Stimulated activated naive CD8-positive, alpha-beta T cell treated with anti-CD3 and anti-CD28 coated beads, Interleukin-15, amount 100 ng/mL, for 72 hours (primary cell): ENCODE results near the gene RAB17.
A peak's percentile ranks its signal among the peaks of the same experiment; 100 is the strongest.

ENCODE experiments used
- ATAC-seq: fragments of 150-1000 bp; cut with Tn5 transposase; 2 replicates; pipeline ENCODE4 v1.10.0; 2021; ENCODE audit warnings: mild to moderate bottlenecking, moderate library complexity
- DNase-seq, 2 donors: peaks; one replicate each; pipeline ENCODE4 v3.0.0; 2021 to 2022
- H3K27ac Mint-ChIP-seq, 2 donors: one replicate each; pipeline ENCODE4 v1.8.0; 2022; ENCODE audit warnings: mild to moderate bottlenecking in 2 of 2, mixed read lengths in 2 of 2, moderate library complexity in 2 of 2
- H3K27me3 Mint-ChIP-seq: one replicate; pipeline ENCODE4 v1.8.0; 2022; ENCODE audit warnings: mixed read lengths
- H3K4me1 Mint-ChIP-seq: one replicate; pipeline ENCODE4 v1.8.0; 2022; ENCODE audit warnings: mild to moderate bottlenecking, mixed read lengths
- H3K4me3 Mint-ChIP-seq, 2 donors: one replicate each; pipeline ENCODE4 v1.8.0; 2022; ENCODE audit warnings: mild to moderate bottlenecking in 2 of 2, mixed read lengths in 2 of 2, moderate library complexity in 1 of 2
- H3K9me3 Mint-ChIP-seq, 2 donors: one replicate each; pipeline ENCODE4 v1.8.0; 2022; ENCODE audit warnings: mixed read lengths in 2 of 2

The RAB17 gene

DNA sequence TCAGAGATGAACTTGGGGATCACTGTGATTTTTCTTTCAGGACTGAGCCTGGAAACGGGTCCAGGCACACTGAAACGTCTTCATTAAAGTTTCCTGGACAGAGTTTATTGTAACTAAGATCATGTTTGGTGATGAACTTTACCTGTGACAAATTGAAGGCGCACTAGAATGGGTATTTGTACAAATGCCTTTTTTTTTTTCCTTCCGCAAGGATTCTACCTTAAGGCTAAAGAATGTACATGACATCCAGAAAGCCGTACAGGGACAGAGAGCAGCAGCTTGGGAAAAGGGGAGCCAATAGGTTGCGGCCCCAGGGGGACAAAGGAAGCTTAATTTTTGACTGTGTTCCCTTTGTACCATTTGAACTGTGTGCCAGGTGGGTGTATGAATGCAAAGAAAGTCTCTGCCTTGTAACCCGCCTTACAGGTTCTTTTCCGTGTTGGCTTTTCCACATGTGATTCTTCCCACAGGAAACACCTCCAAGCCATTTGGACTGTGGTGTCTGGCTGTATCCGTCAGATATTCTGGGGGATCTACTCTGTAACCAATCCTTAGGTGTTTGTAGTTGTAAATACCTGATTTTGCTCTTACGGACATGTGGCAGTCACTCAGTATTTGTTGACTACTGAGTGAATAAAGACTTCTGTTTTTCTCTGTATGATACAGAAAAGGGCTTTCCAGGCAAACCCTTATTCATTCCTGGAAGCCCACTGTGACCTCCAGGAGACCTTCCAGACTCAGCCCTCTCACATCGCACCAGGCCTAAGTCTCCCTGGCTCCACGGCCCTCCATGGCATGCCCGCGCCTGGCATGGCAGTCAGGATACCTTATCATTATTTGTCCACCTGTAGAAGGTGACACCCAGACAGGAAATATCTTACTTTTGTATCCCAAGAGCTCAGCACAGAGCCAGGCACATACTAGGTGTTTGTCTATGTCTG is 38.0 kb upstream of the RAB17 start:
- Mint-ChIP-seq H3K27me3 (peaks cover 37% of the 10 kb centered on the region), H3K4me3 (peak overlapping the region; percentile 80 to 83), H3K27ac (no peak overlapping the region), H3K4me1 (peaks cover 34% of the 10 kb centered on the region), H3K9me3 (no peaks in the 10 kb centered on the region)
- ATAC-seq (no peak), DNase-seq (no peak)

DNA sequence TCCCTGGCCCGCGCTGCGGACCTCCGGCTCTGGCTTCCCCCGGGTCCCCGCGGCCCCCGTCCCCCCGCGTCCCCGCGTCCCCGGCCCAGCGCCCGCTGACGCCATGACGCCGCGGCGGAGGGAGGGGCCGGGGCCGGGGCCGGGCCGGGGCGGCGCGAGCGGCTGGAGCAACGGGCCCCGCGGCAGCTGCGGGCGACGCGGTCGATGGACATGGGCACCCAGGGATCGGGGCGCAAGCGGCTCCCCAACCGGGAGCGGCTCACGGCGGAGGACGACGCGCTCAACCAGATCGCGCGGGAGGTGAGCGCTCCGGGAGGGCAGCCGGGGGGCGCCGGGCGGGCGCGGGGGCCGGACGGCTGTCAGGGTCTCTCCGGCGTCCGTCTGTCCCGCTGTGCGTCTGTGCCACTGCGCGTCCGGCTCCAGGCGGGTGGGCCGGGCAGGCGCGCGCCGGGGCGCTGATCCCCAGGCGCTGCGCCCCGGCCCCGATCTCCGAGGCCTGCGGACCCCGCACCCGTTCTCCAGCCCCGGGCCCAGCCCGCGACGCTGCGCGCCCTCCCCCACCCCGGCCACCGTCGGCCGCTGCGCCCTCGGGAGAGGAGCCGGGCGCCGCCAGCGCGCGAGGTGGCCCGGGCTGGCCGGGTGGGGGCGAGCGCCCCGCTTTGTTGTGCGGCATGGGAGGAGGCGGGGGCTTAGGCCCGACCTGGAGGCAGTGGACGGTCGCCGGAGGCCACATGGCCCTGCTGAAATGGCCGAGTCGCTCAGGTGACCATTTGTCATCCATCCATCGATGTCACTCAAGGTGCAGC is 37.1 kb upstream of the RAB17 start, which contains the start of gene LRRFIP1:
LRRFIP1 (plus strand) TSS at position 147 of the 806 bp plus-strand sequence; CDS start at position 205, 58 bp downstream.
- DNase-seq (peak in 1 of 2 donors; percentile 17), ATAC-seq (peak; percentile 77)
- Mint-ChIP-seq H3K4me1 (peaks cover 34% of the 10 kb centered on the region), H3K9me3 (no peaks in the 10 kb centered on the region), H3K27me3 (peaks cover 34% of the 10 kb centered on the region), H3K27ac (peak within 1 kb of the TSS in 1 of 2 donors; percentile 86), H3K4me3 (peak within 1 kb of the TSS; percentile 80 to 83)

DNA sequence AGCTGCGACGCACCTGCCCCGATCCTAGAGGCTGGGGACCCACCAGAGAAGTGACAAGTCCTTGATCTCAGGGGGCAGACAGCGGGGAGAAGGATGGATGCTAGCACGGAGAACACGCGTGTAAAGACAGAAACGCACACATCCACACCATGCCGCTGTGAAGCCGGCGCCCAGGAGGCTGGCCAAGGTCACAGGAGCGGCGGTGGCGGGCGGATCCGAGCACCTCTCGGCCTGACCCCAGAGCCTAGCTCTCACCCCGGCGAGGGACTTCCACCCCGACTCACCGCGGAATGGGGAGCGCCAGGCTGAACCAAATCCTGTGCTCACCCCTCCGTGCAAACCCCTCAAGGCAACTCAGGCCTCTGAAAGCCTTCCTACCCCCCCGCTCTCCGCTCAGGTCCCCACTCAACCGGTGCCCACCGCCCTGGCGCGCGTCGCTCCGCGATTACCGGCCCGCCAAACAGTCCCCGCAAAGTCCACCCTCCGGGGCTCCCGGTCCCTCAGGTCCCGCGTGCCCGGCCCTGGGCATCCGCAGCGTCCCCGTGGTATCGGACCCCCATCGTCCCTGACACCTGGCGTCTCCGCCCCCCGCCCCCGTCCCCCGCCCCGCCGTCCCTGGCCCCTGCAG is 36.4 kb upstream of the RAB17 start:
- DNase-seq (no peak), ATAC-seq (no peak)
- H3K4me1 Mint-ChIP-seq: peaks cover 34% of the 10 kb centered on the region
- H3K27ac Mint-ChIP-seq: peak overlapping the region in 1 of 2 donors; percentile 86
- H3K27me3 Mint-ChIP-seq: peaks cover 31% of the 10 kb centered on the region
- H3K4me3 Mint-ChIP-seq: peak overlapping the region; percentile 68 to 78
- no peaks in the 10 kb centered on the region for H3K9me3 Mint-ChIP-seq

DNA sequence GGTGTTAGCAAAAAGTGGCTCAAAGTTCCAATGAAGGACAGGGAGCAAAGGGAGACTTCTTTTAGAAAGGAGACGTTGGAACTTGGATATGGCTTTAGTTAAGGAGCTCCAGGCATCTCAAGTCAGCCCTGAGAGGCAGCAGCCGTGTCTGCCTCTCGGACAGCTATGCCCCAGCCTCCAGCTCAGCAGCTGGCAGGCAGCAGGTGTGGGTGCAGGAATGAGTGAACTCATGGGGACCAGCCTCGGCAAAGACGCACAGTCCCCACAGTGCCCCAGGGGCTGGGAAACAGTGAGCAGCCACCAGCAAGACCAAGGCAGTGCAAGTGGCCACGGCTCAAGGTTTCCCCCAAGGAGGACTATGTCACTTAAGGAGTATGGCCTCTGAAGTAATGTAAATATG is 35.2 kb upstream of the RAB17 start:
- H3K4me3 Mint-ChIP-seq: no peak overlapping the region
- H3K27me3 Mint-ChIP-seq: peaks cover 31% of the 10 kb centered on the region
- no peak overlapping the region for H3K27ac Mint-ChIP-seq

DNA sequence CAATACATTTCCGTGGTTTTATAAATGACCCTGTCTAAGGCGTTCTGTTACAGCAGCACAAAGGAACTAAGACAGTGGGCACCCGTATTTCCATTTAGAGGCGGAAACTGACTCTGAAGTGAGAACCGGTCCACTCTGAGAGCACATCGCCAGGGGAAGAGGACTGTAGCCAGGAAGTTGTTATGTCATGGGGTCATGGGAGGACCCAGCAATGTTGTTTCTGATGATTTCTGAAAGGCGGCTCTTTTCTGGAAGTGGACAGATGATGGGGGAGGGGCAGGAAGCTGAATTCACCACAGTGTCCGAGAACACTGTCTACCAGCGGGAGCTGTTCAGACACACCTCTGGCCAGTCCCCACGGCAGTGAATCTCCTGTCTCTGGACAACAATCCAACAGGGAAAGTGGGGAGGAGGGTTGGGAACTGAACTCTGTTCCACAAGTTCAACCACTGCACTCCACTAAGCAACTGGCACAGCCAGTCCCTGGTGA is 34.7 kb upstream of the RAB17 start:
- peaks cover 31% of the 10 kb centered on the region for H3K27me3 Mint-ChIP-seq
- ATAC-seq (no peak), DNase-seq (no peak)
- H3K9me3 Mint-ChIP-seq: no peaks in the 10 kb centered on the region
- H3K4me3 Mint-ChIP-seq: no peak overlapping the region
- peaks cover 22% of the 10 kb centered on the region for H3K4me1 Mint-ChIP-seq
- no peak overlapping the region for H3K27ac Mint-ChIP-seq

More for the DNA sequence above, 35.2 kb upstream of the RAB17 start:
- DNase-seq (no peak), ATAC-seq (no peak)
- Mint-ChIP-seq H3K9me3 (no peaks in the 10 kb centered on the region), H3K4me1 (peaks cover 27% of the 10 kb centered on the region)

DNA sequence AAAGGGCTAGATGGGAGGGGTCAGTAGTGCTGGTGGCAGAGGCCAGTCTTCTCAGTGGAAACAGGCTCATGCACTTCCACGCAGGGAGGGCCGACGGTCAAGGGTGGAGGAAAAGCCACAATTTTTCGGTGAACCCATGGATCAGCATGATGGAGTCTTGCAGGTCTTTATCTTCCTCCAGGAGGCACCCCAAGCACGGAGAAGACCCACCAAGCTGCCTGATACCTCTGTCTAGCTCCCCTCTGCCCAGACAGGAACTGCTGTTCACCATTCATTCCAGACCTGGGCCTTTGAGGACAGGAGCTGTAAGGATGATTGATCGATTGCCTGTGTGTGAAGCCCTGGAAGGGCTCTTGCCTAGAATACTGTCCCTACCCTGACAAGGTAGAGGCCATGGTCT is 34.0 kb upstream of the RAB17 start:
- H3K4me3 Mint-ChIP-seq: no peak overlapping the region
- peaks cover 31% of the 10 kb centered on the region for H3K27me3 Mint-ChIP-seq

DNA sequence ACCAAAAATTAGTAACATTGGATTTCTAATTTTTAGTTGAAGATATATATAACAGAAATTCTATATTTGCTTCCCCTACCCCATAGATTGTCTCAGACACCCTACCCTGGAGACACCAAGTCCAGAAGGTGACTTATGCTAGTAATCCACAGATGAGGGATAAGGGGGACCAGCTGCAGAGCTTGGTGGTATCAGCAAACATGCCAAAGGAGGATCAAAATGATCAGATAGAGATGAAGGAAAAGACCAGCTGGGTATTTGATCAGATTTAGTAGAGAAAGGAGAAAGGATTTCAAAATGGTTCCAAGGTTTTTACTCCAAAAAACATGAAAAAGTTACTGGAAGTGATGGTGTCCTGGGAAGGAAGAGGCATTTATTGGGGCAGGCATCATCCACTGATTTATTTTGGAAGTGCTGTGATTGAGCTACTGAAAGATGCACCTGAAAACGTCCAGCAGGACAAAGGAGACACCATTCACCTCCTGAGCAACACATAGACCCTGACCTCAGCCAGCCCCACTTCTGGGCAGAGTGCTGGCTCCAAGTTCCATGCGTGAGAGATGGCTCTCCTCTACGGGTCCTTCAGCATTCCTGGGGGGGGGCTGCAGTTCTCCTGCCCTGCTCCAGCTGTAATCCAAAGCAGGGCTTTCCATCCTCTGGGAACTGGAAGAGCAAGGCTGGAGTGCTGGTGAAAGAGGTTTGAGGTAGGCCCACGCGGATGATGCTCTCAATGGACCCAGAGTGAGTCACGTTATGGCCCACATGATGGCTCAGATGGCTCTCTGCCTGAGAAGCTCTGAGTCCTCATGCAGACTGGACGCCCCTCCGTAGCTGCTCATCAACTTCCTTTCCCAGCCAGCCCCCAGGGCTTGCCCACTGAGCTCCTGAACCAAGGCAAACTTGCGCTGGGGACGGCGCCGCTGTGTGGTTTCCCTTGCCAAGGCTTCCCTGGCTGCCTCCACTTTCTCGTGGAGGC is 33.2 kb upstream of the RAB17 start:
- Mint-ChIP-seq H3K4me3 (no peak overlapping the region), H3K9me3 (no peaks in the 10 kb centered on the region), H3K27ac (no peak overlapping the region), H3K27me3 (peaks cover 28% of the 10 kb centered on the region), H3K4me1 (peaks cover 18% of the 10 kb centered on the region)
- ATAC-seq (no peak), DNase-seq (no peak)

More for the DNA sequence above, 34.0 kb upstream of the RAB17 start:
- no peak for ATAC-seq
- Mint-ChIP-seq H3K9me3 (no peaks in the 10 kb centered on the region), H3K4me1 (peaks cover 19% of the 10 kb centered on the region), H3K27ac (no peak overlapping the region)
- DNase-seq: no peak

DNA sequence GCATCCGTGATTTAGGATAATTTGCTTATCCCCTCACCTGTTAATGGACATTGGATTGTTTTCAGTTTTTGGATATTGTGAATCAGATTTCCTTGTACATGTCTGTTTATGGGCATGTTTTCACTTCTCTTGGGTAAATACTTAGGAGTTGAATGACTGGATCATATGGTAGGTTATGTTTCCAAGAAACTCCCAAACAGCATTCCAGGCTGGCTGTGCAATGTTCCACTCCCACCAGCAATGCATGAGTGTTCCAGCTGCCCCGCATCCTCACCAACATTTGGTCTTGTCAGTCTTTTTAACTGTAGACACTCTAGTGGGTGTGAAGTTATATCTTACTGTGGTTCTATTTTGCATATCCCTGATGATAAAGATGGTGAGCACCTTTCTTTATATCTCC is 27.9 kb upstream of the RAB17 start:
- Mint-ChIP-seq H3K4me1 (peaks cover 47% of the 10 kb centered on the region), H3K4me3 (no peak overlapping the region), H3K27me3 (no peaks in the 10 kb centered on the region), H3K27ac (no peak overlapping the region), H3K9me3 (no peaks in the 10 kb centered on the region)
- no peak for ATAC-seq
- DNase-seq: no peak

DNA sequence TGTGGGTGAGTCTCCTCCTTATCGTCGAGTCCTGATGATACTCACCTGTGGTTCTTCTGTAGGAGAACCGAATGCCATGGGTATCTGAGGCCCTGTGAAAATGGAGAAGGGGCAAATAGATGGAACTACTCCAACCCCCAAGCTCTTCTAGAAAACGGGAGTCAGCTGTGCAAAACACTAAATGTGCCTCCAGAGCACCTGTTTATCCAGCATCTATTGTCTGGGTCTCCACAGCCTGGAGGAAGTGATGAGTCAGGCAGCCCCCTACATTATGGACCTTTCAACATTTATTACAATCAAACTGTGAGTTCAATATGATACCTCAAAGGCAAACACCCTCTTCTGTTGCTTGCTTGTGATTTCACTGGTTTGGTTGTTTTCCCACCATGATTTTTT is 27.1 kb upstream of the RAB17 start:
- Mint-ChIP-seq H3K4me3 (peak overlapping the region; percentile 39 to 40), H3K27me3 (no peaks in the 10 kb centered on the region), H3K9me3 (no peaks in the 10 kb centered on the region), H3K27ac (no peak overlapping the region), H3K4me1 (peaks cover 47% of the 10 kb centered on the region)
- no peak for DNase-seq
- no peak for ATAC-seq

DNA sequence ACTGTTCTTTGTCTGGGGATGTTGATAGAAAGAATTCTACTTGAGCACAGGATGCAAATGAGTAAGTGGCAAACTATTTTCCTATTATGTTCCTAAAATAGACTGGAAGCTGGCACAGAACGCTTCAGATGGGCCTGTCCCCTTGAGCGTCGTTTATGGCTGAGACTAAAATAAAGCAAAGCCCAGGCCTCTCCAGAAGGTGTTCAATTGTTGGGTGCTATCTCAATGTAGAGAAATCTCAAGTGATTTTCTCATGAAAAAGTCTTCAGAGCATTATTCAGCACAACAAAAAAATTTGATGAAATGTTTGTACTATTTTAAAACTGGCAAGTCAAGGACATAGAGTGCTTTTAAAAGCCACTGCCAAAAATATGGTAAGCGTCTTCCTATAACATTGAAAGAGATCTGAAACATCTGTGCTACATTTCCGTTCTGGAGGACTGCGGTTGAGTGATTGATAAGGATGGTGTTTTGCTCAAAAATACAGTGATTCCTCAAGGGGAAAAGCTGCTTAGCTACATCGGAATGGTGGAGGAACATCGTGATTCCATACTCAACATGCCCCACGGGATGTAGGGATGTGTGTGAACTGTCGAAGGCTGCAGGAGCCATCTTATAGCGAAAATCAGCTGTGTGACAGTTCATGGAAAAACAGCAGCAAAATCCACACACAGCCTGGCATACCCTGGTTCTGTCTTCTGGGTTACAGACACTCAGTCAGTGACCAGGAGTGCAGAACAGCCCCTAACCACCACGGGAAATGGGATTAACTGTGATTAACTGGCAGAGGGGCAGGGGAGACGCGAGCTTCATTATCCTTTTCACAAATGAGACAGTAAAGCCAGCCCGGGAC is 26.4 kb upstream of the RAB17 start:
- Mint-ChIP-seq H3K4me1 (peaks cover 47% of the 10 kb centered on the region), H3K9me3 (no peaks in the 10 kb centered on the region), H3K4me3 (peak overlapping the region; percentile 39 to 40), H3K27ac (no peak overlapping the region), H3K27me3 (no peaks in the 10 kb centered on the region)
- no peak for DNase-seq
- peak; percentile 48 for ATAC-seq

DNA sequence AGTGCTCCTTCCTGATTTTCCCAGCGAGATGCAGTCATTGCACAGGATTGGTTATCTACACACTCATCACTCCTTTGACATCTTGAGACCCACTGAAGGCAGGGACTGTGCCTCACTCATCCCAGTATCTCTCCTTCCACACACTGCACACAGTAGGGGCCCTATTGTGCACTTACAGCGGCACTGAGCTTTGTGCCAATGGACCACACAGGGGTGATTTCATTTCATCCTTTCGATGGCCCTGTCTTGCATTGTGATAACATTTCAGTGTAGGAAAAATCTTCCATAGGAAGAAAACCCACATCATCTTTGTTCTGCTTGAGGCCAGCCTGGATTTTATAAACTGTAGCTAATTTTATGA is 25.8 kb upstream of the RAB17 start:
- H3K4me1 Mint-ChIP-seq: peaks cover 47% of the 10 kb centered on the region
- H3K27ac Mint-ChIP-seq: no peak overlapping the region
- H3K9me3 Mint-ChIP-seq: no peaks in the 10 kb centered on the region
- DNase-seq (no peak), ATAC-seq (no peak)
- no peak overlapping the region for H3K4me3 Mint-ChIP-seq
- H3K27me3 Mint-ChIP-seq: no peaks in the 10 kb centered on the region

DNA sequence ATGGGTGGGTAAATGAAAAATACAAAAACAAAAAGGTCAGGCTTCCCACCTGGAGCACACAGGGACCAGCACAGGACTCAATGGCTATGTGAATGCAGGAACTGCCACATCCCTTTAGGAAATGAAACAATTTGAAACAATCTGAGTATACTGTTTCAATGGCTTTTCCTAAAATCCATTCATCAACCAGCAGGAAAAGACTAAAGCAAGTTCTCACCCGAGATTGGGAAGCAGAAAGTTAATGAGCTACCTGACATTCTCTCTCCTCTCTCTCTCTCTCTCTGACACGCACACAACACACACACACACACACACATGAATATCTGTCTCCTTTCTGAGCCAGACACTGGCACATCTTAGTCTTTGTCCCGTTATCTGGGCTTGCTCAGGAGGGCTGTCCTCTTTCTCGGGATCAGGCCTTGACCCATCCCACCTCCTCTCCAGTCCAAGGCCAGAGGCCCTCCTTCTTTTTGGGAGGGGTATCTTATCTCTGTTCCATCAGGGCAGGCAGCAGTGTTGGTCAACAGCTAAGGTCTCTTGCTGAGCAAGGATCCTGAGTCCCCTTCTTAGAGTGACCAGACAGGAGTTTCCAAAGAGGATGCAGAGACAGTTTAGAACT is 25.2 kb upstream of the RAB17 start:
- DNase-seq (no peak), ATAC-seq (no peak)
- peaks cover 47% of the 10 kb centered on the region for H3K4me1 Mint-ChIP-seq
- no peaks in the 10 kb centered on the region for H3K27me3 Mint-ChIP-seq
- H3K4me3 Mint-ChIP-seq: no peak overlapping the region
- peak overlapping the region in 1 of 2 donors; percentile 55 for H3K27ac Mint-ChIP-seq
- no peaks in the 10 kb centered on the region for H3K9me3 Mint-ChIP-seq

DNA sequence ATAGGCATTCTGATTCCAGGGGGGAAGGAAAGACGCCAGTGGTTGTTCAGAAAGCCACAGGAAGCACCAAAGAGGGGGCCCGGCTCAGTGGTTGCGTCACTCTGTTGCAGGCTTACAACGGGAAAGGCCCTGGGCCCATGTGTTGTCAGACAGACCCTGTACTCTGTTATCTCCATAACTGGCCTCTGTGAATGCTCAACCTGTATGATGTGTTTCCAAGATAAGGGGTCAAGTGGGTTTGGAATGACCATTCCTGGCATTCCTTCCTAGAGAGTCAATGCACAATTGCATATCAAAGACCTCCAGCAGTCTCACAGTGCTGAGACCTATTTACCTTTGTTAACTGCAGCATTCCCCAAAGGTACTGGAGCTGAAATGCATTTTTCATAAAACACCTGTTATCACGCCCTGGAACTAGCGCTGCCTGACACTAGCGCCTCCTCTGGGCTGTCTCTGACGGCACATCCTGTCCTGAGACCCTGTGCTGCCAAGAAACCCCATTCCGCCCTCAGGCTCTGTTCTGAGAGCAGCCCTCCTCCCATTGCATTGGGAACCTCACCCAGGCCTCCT is 23.7 kb upstream of the RAB17 start:
- no peak overlapping the region for H3K27ac Mint-ChIP-seq
- H3K27me3 Mint-ChIP-seq: no peaks in the 10 kb centered on the region
- H3K4me3 Mint-ChIP-seq: no peak overlapping the region
- ATAC-seq (peak; percentile 46), DNase-seq (no peak)
- H3K4me1 Mint-ChIP-seq: peaks cover 47% of the 10 kb centered on the region
- H3K9me3 Mint-ChIP-seq: no peaks in the 10 kb centered on the region
